ENCODE results near the gene OAS2.

The OAS2 gene

DNA sequence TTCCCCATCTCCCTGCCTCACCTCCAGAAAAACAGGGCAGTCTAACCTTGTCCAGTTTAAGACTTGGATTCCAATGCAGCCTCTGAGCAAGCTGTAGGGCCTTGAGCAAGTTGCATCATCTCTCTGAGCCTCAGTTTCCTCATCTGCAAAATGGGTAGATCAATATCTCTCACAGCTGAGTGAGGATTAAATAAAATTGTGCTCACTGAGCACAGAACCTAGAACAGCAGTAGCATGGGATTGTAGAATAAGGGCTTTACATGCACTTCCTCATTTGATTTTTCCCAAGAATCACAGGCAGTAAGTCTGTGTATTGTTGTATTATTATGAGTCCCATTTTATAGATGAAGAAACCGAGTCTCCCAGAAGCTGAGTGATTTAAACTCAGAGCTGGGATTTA, 80.2 kb downstream of the OAS2 start:
- DNase-seq (ENCODE audit: low spot score) = no peak

DNA sequence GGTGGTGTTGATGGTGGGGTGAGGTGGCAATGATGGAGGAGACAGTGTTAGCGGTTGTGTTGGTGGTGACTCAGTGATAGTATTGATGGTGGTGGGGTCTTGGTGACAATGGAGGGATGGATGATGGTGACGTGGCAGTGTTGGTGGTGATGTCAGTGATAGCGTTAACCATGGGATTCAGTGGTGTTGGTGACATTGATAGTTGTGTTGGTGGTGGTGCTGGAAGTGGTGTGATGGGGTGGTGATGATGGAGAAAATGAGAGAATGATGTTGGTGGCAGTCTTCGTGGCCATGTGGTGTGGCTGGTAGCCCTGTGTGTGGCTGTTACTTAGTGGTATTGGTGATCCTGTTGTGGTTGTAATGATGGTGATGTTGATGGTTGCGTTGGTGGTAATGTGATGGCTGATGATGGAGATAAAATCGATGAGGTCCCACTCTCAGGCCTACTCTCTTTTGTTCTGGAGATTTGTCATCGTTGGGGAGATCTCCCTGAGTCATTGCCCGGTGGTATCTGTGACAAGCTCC, 80.8 kb downstream of the OAS2 start:
- DNase-seq (ENCODE audit: low spot score) = no peak

DNA sequence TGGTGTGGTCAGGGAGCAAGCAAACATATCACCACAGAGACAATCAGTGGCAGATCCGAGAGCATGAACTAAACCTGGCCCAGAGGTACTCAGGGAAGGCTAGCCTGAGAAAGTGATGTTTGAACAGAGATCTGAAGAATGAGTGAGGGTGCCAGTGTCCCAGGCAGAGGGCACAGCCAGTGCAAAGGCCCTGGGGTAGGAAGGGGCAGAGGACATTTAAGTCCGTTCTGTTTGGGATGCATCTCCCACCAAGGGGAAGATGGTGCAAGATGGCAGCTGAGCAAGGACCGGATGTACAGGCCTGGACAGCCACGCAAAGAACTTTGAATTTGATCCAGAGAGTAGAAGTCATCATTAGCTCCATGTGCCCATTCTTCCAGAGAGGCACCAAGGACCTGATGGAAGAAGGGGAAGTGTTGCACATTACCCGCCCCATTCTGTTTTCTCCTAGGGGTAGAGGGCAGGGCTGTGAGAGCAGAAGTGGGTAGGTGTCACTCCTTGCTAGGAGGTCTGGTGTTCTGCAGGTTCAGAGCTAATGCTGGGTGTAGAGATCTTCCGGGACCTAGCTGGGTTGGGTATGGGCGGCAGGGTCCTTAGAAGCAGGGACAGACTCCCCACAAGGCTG, 82.1 kb downstream of the OAS2 start:
- DNase-seq (ENCODE audit: low spot score) = no peak

DNA sequence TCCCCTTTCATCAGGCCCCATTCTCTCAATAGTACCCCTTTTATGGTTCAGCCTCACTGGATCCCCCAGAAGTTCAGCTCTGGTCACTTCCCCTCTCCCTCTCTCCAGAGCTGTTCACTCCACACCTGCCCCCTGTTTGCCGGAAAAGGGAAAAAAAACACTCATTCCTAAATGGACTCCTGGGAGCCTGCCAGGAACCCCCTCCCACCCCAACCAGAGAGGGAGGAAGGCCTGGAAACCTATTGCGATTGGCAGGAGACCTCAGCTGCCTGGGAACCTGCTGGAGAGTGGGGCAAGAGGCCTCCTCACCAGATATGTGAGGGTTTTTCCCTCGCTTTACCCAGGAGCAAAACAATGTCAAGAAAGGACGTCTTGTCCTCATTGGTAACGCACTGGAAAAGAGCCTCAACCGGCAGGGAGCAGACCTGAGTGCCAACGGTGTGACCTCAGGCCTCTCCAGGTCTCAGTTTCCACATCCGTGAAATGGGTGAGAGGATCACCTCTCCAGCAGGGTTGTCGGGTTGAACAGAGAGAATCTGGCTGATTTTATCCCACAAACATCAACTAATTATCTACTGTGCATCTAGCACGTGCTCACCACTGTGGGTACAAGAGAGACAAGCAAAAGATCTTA, 82.9 kb downstream of the OAS2 start:
- DNase-seq (ENCODE audit: low spot score) = no peak
